Loucy (cell line): ENCODE measurements around the gene TPD52L1.

Source experiments
- EZH2phosphoT487 ChIP-seq: fragments of 200-600 bp; IDR thresholded peaks from 2 replicates; pipeline ENCODE4 v1.6.1; 2018; ENCODE audit warnings: antibody characterized with exemption, mild to moderate bottlenecking, moderate library complexity, borderline replicate concordance
- TF ChIP-seq, protein P1 (sequence below): fragments of 200-600 bp; sonication (generic); conservative IDR thresholded peaks from 2 replicates; pipeline ENCODE4 v1.5.1; 2014; ENCODE audit warnings: mild to moderate bottlenecking, antibody characterized with exemption, low read length

DNA sequence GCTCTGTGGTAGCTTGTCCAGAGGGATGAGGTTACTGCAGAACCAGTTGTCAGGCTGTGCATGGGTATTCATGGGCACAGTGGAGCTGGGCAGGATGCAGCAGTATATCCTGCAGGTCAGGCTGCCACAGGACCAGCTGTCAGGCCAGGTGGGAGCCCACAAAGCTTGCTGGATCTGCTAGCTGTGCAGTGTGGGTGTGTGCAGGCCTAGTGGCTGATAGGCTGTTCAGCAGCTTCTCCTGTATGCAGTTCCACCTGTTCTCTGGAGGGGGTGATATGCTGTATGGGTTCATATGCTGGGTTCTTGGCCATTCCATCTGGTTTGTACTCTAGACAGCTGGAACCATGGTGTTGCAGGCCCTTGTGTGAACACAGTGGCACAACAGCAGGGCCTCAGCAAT is 40.6 kb upstream of the TPD52L1 start:
- TF ChIP-seq, protein P1, sequence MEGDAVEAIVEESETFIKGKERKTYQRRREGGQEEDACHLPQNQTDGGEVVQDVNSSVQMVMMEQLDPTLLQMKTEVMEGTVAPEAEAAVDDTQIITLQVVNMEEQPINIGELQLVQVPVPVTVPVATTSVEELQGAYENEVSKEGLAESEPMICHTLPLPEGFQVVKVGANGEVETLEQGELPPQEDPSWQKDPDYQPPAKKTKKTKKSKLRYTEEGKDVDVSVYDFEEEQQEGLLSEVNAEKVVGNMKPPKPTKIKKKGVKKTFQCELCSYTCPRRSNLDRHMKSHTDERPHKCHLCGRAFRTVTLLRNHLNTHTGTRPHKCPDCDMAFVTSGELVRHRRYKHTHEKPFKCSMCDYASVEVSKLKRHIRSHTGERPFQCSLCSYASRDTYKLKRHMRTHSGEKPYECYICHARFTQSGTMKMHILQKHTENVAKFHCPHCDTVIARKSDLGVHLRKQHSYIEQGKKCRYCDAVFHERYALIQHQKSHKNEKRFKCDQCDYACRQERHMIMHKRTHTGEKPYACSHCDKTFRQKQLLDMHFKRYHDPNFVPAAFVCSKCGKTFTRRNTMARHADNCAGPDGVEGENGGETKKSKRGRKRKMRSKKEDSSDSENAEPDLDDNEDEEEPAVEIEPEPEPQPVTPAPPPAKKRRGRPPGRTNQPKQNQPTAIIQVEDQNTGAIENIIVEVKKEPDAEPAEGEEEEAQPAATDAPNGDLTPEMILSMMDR, result no peak
- no peak for TF ChIP-seq EZH2phosphoT487
